ENCODE measurements around the gene THAP4. TPM values are rescaled to one million over a fixed set of nuclear protein-coding genes. Genes with fewer than 3 reads are reported as not detected.

Gene THAP4
- total RNA-seq, 1 experiment from 2014 or later: 88.6 TPM

GRCh38 chr2:241609859-241610793 is 26.8 kb downstream of the THAP4 start (continued):
- TF ChIP-seq CDX4 (CRISPR knock-in tag; IDR thresholded peaks at IDR 0.05; ENCODE audit: borderline replicate concordance) (no peak), RELA (CRISPR knock-in tag; IDR thresholded peaks at IDR 0.05; ENCODE audit: borderline replicate concordance) (no peak), HMGA2 (CRISPR knock-in tag; IDR thresholded peaks at IDR 0.05) (no peak), ZNF425 (CRISPR knock-in tag; conservative IDR thresholded peaks at IDR 0.05) (no peak), ESRRA (CRISPR knock-in tag; IDR thresholded peaks at IDR 0.05; ENCODE audit: borderline replicate concordance) (peak; percentile 69; the same call in 1 of the 2 replicates), ATF3 (CRISPR knock-in tag; conservative IDR thresholded peaks at IDR 0.05) (no peak), ZNF671 (CRISPR knock-in tag; IDR thresholded peaks at IDR 0.05) (no peak), USF1 (CRISPR knock-in tag; IDR thresholded peaks at IDR 0.05) (0 out of 2 replicates have a peak, but pooled peaks have one; percentile 6), ATF2 (CRISPR knock-in tag; IDR thresholded peaks at IDR 0.05; ENCODE audit: borderline replicate concordance, low read depth) (no peak), SMAD4 (CRISPR knock-in tag; IDR thresholded peaks at IDR 0.05) (no peak), ZNF416 (CRISPR knock-in tag; IDR thresholded peaks at IDR 0.05) (peak; percentile 3; the same call in 1 of the 2 replicates), CBFB (CRISPR knock-in tag; IDR thresholded peaks at IDR 0.05; ENCODE audit: low read depth) (0 out of 2 replicates have a peak, but pooled peaks have one; percentile 24), ZBTB43 (CRISPR knock-in tag; IDR thresholded peaks at IDR 0.05) (no peak), CTCF (IDR thresholded peaks at IDR 0.05) (peak; percentile 54), SMAD3 (CRISPR knock-in tag; IDR thresholded peaks at IDR 0.05; ENCODE audit: borderline replicate concordance) (peak; percentile 11; the same call in 1 of the 2 replicates), E2F4 (CRISPR knock-in tag; IDR thresholded peaks at IDR 0.05; ENCODE audit: borderline replicate concordance, low read depth) (no peak), NFATC4 (CRISPR knock-in tag; IDR thresholded peaks at IDR 0.05) (no peak), ERG (CRISPR knock-in tag; IDR thresholded peaks at IDR 0.05) (no peak), TP53 (CRISPR knock-in tag; IDR thresholded peaks at IDR 0.05) (no peak), E2F5 (CRISPR knock-in tag; IDR thresholded peaks at IDR 0.05) (peak; percentile 93), GRHL2 (CRISPR knock-in tag; IDR thresholded peaks at IDR 0.05; ENCODE audit: insufficient replicate concordance, severe bottlenecking) (no peak)

Data from WTC11 (cell line).